Upper lobe of left lung (tissue), 4 donors: ENCODE results near the gene BPI.

Experiments
- CTCF ChIP-seq, 6 experiments: fragments of 450-650 bp in 4 of 6; fragments of 200-600 bp in 2 of 6; sonication (generic) in 2 of 6; IDR thresholded peaks; one replicate each; pipeline ENCODE4 v1.5.1; 2016 to 2019; ENCODE audit warnings: antibody characterized with exemption in 6 of 6
- POLR2A ChIP-seq, 4 donors: fragments of 450-650 bp; IDR thresholded peaks; one replicate each; pipeline ENCODE4 v1.5.1; 2016 to 2017; ENCODE audit warnings: antibody characterized with exemption in 4 of 4, mild to moderate bottlenecking in 2 of 4
- POLR2AphosphoS5 ChIP-seq, 2 donors: sonication (generic); formaldehyde crosslinking; IDR thresholded peaks; one replicate each; pipeline ENCODE4 v1.5.1; 2017; ENCODE audit warnings: antibody characterized with exemption in 2 of 2

GRCh38 chr20:38294076-38294591 is 9.8 kb upstream of the BPI start:
- no peak for TF ChIP-seq CTCF (IDR thresholded peaks at IDR 0.05)
- TF ChIP-seq POLR2AphosphoS5 (IDR thresholded peaks at IDR 0.05): no peak
- TF ChIP-seq POLR2A (IDR thresholded peaks at IDR 0.05): no peak
